ENCODE measurements around the gene PCED1B.
"Not testable (repeated sequence)": the region's sequence is repeated elsewhere in the genome, so short reads cannot be mapped to it uniquely, and the experiment has no call there.

PCED1B gene

DNA sequence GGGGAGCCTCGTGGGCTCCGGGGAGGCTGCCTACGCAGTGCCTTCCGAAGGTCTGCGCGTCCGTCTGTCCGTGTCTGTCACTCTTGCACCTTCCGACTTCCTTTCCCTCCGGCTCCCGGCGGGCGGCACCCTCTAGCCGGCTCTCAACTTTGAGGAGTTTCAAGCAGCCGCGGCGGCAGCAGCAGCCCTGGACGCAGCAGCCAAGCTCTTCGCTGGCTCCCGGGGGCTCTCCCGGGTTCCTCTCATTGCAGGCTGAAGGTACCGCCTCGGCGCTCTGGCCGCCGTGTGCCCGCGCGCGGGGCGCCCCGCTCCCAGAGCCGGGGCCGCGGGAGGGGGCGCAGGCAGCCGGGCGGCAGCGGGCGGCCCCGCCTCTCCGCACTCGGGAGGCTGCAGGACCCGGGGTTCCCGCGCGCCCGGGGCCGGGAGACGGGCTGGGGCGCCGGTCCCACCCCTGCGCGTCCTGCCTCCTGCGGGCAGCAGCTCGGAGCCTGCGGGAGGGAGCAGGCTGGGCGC lies at the start of gene PCED1B, which contains the start of gene AMIGO2:
Gene PCED1B (plus strand): TSS at position 154 of the 513 bp plus-strand sequence. CDS start 155,443 bp downstream, outside the sequence.
Gene AMIGO2 (minus strand): TSS at position 492 of the 513 bp plus-strand sequence. CDS start 957 bp downstream, outside the sequence.
- DNase-seq = peak; percentile 66

- DNase-seq = no peak
Observed at GRCh38 chr12:47029903-47030302, 49.5 kb upstream of the PCED1B start.

DNA sequence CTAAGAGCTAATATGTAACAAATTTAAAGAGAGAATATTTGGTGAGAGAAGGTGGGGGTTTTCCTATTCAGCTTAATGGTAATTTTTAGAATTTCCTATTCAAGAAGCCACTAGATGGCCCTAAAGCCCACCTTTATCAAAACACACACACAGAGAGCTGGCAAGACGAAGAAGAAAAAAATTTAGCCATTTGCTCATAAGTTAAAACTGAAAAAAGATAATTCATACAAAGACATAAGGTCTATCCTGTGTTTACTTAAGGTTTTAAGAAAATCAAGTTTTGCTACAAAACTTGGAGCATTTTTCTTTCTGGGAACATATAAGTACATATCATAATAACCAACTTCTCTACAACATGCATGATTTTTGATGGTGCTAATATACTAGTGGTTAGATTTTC lies 46.8 kb upstream of the PCED1B start:
- peak; percentile 73 for DNase-seq

- DNase-seq = no peak
Observed at GRCh38 chr12:47033081-47033480, 46.3 kb upstream of the PCED1B start.

DNA sequence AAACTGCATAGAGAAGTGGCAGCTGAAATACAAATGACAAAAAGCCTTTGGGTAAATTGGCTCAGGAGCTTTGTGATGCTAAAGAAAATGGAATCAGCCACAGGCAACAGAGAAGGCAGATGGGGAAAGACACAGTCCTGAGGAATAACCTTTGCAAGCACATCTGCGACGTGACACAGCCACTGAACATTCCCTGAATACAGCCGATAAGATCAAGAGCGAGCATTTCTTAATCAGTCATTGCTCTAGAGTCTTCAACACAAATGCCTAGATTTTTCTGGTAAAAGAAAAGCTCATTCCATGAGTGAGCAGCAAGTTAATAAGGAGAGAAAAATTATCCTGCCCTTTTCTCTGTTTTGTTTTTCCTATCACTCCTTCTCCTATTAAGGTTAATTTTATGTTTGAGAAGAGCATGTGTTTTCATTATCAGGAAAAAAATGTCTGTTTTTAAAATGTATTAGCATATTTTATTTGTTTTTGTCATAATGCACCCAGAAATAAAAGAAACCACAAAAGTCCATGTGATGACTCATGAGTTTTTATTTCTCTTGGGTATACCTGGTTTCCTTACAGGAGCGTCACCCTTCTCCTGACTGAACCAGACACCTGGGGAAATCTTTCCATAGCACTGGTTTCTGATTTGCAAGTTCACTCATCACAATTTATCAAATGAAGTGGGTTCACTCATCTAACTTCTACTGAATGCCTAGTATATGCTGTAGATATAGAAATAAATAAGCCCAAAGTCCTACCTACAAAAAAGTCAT lies 45.4 kb upstream of the PCED1B start:
- DNase-seq = no peak

GRCh38 chr12:47034661-47035060 lies 44.8 kb upstream of the PCED1B start:
- no peak for DNase-seq

GRCh38 chr12:47035484-47035883 lies 43.9 kb upstream of the PCED1B start:
- no peak for DNase-seq

GRCh38 chr12:47038270-47038748 lies 41.1 kb upstream of the PCED1B start:
- DNase-seq = no peak

- no peak for DNase-seq
Observed at GRCh38 chr12:47039079-47039478, 40.3 kb upstream of the PCED1B start.

GRCh38 chr12:47039756-47040155 lies 39.7 kb upstream of the PCED1B start:
- DNase-seq = no peak

DNA sequence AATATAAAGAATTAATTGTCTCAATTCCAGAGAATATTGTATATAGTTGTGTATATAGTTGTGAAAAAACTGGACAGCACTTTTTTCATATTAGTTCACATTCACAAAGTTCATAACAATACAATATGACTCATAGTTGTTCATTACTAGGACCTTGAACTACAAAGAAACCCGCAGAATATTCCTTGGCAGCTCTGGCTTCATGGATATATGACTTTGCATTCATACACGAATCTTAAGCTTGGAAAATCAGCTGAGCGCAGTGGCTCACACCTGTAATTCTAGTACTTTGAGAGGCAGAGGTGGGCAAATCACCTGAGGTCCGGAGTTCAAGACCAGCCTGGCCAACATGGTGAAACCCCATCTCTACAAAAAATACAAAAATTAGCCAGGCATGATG lies 38.1 kb upstream of the PCED1B start:
- DNase-seq = no peak

DNA sequence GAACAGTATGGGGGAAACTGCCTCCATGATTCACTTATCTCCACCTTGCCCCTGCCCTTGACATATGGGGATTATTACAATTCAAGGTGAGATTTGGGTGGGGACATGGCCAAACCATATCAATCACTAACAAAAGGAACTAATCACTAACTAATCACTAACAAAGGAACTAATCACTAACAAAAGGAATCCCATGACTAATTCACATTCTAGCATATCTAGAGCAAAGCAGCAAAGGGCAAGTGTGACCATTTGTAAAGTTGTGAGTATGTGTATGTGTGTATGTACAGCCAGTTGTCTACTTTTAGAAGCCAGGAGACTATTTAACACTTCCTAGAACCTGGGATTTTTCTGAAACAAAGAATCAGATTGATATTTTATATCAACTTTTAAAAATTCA lies 30.9 kb upstream of the PCED1B start:
- DNase-seq = no peak

DNA sequence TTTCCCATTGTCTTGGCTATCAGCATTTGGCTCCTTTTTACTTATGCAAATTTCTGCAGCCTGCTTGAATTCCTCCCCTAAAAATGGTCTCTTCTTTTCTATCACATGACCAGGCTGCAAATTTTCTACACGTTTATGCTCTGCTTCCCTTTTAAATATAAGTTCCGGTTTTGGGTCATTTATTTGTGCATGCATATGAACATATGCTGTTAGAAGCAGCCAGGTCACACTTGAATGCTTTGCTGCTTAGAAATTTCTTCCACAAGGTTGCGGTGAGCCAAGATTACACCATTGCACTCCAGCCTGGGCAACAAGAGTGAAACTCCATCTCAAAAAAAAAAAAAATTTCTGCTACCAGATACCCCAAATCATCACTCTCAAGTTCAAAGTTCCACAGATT lies 28.1 kb upstream of the PCED1B start:
- not testable (repeated sequence) for DNase-seq

DNA sequence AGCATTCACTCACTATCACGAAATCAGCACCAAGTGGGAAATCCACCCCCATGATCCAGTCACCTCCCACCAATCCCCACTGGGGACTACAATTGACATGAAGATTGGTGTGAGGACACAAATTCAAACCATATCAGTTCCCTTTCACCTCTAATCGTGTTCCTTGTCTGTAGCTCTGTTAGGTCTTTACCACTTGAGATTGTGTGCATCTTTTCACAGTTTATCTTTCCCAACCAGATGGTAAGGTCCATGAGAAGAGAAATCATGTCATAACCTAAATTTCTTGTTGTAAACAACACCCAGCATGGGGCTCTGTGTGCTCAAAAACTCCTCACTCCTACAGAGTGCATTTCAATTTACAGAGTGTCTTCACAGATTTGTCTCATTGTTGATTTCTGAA lies 27.1 kb upstream of the PCED1B start:
- DNase-seq = no peak

DNA sequence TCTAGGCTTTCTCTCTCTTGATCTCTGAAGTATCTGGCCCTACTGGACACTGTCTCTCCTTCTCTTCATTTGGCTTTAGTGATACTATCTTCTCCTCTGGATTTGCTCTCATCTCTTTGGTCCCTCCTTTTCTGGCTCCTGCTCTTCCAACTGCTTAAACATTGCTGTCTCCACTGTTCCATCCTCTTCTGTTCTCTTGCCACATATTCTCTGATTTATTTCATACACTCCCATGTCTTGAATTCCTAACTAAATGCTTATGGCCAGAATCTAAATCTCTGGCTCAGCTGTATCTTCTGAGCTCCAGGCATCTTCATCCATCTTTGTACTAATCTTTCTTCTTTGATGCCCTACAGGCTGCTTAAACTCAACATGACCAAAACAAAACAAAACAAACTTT lies 25.5 kb upstream of the PCED1B start:
- no peak for DNase-seq

DNA sequence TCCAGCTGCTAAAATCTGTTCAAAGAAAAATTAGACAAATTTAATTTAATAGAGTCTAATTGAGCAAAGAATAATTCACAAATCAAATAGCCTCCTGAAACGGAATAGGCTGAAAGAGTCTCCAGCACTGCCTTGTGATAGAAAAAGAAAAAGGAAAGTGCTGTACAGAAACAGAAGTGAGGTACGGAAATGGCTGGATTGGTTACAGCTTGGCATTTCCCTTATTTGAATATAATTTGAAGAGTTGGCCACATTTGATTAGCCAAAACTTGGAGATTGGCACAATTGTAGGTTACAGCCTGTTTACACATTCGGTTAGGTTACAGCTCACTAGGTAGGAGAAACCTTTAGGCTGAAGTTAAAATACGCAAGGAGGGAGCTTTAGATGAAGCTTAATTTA lies 24.8 kb upstream of the PCED1B start:
- no peak for DNase-seq

DNA sequence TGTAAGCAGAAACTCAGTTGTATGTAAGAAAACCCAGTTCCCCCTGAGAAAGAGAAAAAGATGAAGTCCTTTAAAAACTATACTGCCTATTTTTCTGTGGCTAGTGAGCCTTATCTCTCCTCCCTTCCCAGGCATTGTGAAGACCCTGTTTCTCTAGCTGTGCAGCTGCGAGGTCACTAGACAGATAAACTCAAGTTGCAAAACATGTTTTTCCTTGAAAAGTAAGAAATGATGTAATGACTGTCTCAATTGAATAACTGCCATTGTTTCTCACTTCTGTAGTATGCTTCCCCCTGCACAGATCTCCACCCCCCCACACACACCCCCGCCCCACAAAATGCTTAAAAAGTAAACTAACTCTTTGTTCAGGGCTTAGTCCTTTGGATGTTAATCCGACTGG lies 23.6 kb upstream of the PCED1B start:
- DNase-seq = not testable (repeated sequence)

GRCh38 chr12:47056944-47057343 lies 22.5 kb upstream of the PCED1B start:
- DNase-seq = not testable (repeated sequence)

DNA sequence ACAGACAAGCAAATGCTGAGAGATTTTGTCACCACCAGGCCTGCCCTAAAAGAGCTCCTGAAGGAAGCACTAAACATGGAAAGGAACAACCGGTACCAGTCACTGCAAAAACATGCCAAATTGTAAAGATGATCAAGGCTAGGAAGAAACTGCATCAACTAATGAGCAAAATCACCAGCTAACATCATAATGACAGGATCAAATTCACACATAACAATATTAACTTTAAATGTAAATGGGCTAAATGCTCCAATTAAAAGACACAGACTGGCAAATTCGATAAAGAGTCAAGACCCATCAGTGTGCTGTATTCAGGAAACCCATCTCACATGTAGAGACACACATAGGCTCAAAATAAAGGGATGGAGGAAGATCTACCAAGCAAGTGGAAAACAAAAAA lies 20.8 kb upstream of the PCED1B start:
- not testable (repeated sequence) for DNase-seq

GRCh38 chr12:47065546-47065945 lies 13.9 kb upstream of the PCED1B start:
- DNase-seq = no peak

- DNase-seq = no peak
Observed at GRCh38 chr12:47066278-47067025, 13.0 kb upstream of the PCED1B start.

GRCh38 chr12:47067176-47067575 lies 12.2 kb upstream of the PCED1B start:
- no peak for DNase-seq

DNA sequence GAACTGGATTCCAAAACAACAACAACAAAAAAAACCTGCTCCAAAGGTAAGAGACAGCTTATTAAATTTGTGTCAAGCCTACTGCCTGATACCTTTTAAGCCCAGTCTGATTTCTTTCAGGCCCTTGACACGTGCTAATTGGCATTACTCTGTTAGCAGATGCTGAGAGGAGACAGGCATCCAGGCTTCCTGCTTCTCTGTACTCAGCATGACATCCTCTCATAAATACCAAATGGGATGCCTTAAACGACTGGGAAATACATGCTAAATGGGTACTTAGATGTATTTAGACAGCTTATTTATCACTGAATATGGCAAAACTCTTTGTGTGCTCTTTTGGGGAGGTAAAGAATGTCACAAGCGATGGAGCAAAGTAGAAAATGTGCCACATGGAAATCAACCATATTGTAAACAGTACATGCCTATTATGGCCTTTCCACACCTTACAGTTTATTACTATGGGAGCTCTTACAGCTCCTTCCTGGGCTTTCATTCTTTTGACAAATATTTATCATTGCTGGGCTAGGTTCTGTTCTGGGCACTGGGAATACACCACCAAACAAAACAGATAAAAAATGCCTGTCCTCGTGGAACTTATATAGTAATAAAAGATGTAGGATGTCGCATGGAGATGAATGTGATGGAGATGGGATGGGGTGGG lies 11.5 kb upstream of the PCED1B start:
- DNase-seq = no peak
